ENCODE measurements around the gene ACTG2.

- TF ChIP-seq CTCF (IDR thresholded peaks at IDR 0.05) (no peak), POLR2A (IDR thresholded peaks at IDR 0.05) (peak; percentile 59)
These were observed 33.2 kb downstream of the ACTG2 start for GRCh38 chr2:73925853-73926492.

Measured in transverse colon (tissue), 3 donors.